K562 (cell line): Measurements from ENCODE around the gene UBAC2. TPM values are rescaled to one million over a fixed set of nuclear protein-coding genes. Genes with fewer than 3 reads are reported as not detected.
A peak's percentile ranks its signal among the peaks of the same experiment; 100 is the strongest.

Experiments
- ATAC-seq: fragments of 200-7000 bp; cut with Tn5 transposase; 3 replicates; pipeline ENCODE4 v1.9.1; 2020; ENCODE audit warnings: moderate library complexity
- BruUV-seq: library from RNA; stranded (reverse); fragments of 400-500 nt; replicated peaks from 2 replicates; lab custom pipeline; 2021; lab: Mats Ljungman, UMichigan
- CTCF ChIA-PET: fragments of 300-600 bp; formaldehyde crosslinking; extraction: SDS; loops from one replicate; lab custom pipeline; 2021; ENCODE audit warnings: low intra/inter-chr PET ratio; lab: Yijun Ruan, JAX
- POLR2A ChIA-PET: fragments of 300-600, 350-650 bp; sonication (Branson Sonifier 250); formaldehyde crosslinking; extraction: SDS; loops from one replicate; lab custom pipeline; 2021; ENCODE audit warnings: antibody characterized with exemption, inconsistent platforms; lab: Yijun Ruan, JAX
- DNase-seq, 4 experiments: peaks; one replicate each; pipeline versions ENCODE4 v3.0.0 to v3.0.0-alpha.2; 2011 to 2018; ENCODE audit warnings: low spot score in 3 of 4, mixed read lengths in 3 of 4; ENCODE audit errors: extremely low read depth in 1 of 4
- FAIRE-seq: peaks from 2 replicates; lab custom pipeline; 2011; peaks lifted over from hg19 to GRCh38; lab: Jason Lieb, UNC
- H2AFZ ChIP-seq: 2 replicates; pipeline ENCODE4 v1.6.0; 2011; ENCODE audit warnings: low read depth, low read length, control low read depth, inconsistent platforms
- H3K27ac ChIP-seq: fragments of 200-600 bp; 3 replicates; pipeline ENCODE4 v1.8.0; 2011; ENCODE audit warnings: low read depth, mild to moderate bottlenecking, control low read depth, inconsistent platforms, low read length, moderate library complexity, mixed read lengths; ENCODE audit errors: extremely low read depth
- H3K27me3 ChIP-seq, 2 experiments: fragments of 300-600 bp in 1 of 2; 2 replicates in 1 of 2; 3 replicates in 1 of 2; pipeline versions ENCODE4 v1.6.0 to v1.8.0; 2011; ENCODE audit warnings: inconsistent platforms in 2 of 2, low read length in 2 of 2, mild to moderate bottlenecking in 1 of 2, mixed read lengths in 1 of 2, moderate library complexity in 1 of 2; ENCODE audit not compliant: control insufficient read depth in 2 of 2, insufficient read depth in 2 of 2
- H3K36me3 ChIP-seq: fragments of 300-600 bp; 3 replicates; pipeline ENCODE4 v1.8.0; 2011; ENCODE audit warnings: mild to moderate bottlenecking, low read length, inconsistent platforms; ENCODE audit not compliant: control insufficient read depth, insufficient read depth
- H3K4me1 ChIP-seq, 2 experiments: fragments of 200-600 bp in 1 of 2; replicated peaks in 1 of 2; 2 replicates in 1 of 2; 3 replicates in 1 of 2; pipeline versions ENCODE4 v1.5.1 to v1.8.0; 2011; ENCODE audit warnings: inconsistent platforms in 2 of 2, low read length in 2 of 2, mild to moderate bottlenecking in 1 of 2, mixed read lengths in 1 of 2, moderate library complexity in 1 of 2; ENCODE audit not compliant: control insufficient read depth in 2 of 2, insufficient read depth in 2 of 2
- H3K4me2 ChIP-seq: 2 replicates; pipeline ENCODE4 v1.6.1; 2011; ENCODE audit warnings: low read length, control low read depth, inconsistent platforms, mixed read lengths; ENCODE audit not compliant: insufficient read depth
- H3K4me3 ChIP-seq: fragments of 200-600 bp; sonication (generic), shearing (Covaris generic); 2 replicates; pipeline ENCODE4 v1.5.1; 2016; ENCODE audit warnings: control low read depth, inconsistent platforms
- H3K79me2 ChIP-seq: fragments of 200-600 bp; 3 replicates; pipeline ENCODE4 v1.8.0; 2011; ENCODE audit warnings: low read length, inconsistent platforms; ENCODE audit not compliant: control insufficient read depth, insufficient read depth
- H3K9ac ChIP-seq, 2 experiments: 2 replicates each; pipeline versions ENCODE4 v1.6.0 to v1.6.1; 2011; ENCODE audit warnings: low read depth in 2 of 2, low read length in 2 of 2, control low read depth in 1 of 2, inconsistent platforms in 1 of 2, mild to moderate bottlenecking in 1 of 2, mixed read lengths in 1 of 2; ENCODE audit not compliant: insufficient read depth in 1 of 2
- H3K9me1 ChIP-seq: one replicate; pipeline ENCODE4 v1.6.0; 2011; ENCODE audit warnings: inconsistent platforms, mild to moderate bottlenecking, low read length, moderate library complexity; ENCODE audit not compliant: control insufficient read depth, insufficient read depth
- H3K9me3 ChIP-seq: replicated peaks from 2 replicates; pipeline ENCODE4 v1.5.1; 2011; ENCODE audit warnings: low read depth, low read length, inconsistent platforms; ENCODE audit not compliant: control insufficient read depth, insufficient read depth
- H4K20me1 ChIP-seq: replicated peaks from 2 replicates; pipeline ENCODE4 v1.6.1; 2011; ENCODE audit warnings: low read length, inconsistent platforms, mixed read lengths; ENCODE audit not compliant: control insufficient read depth, insufficient read depth
- ARID1B ChIP-seq: fragments of 450-650 bp; IDR thresholded peaks from 2 replicates; pipeline ENCODE4 v1.6.1; 2016; ENCODE audit warnings: antibody characterized with exemption, mild to moderate bottlenecking, inconsistent platforms
- ATF3 ChIP-seq, 2 experiments: fragments of 450-650 bp in 1 of 2; sonication (generic) in 1 of 2; formaldehyde crosslinking in 1 of 2; IDR thresholded peaks in 1 of 2; conservative IDR thresholded peaks in 1 of 2; 2 replicates each; pipeline versions ENCODE4 v1.6.1 to v1.8.1; 2016 to 2023; ENCODE audit warnings: mild to moderate bottlenecking in 2 of 2, moderate library complexity in 2 of 2, inconsistent platforms in 1 of 2, missing genetic modification reagents in 1 of 2
- ATF7 ChIP-seq: fragments of 450-650 bp; IDR thresholded peaks from 2 replicates; pipeline ENCODE4 v1.7.1; 2014; ENCODE audit warnings: mild to moderate bottlenecking, moderate library complexity
- BHLHE40 ChIP-seq: IDR thresholded peaks from 2 replicates; pipeline ENCODE4 v1.6.1; 2011; ENCODE audit warnings: low read length, improper control_type of control experiment
- GABPB1 ChIP-seq: sonication (generic); formaldehyde crosslinking; IDR thresholded peaks from 2 replicates; pipeline ENCODE4 v1.8.0; 2022; ENCODE audit warnings: mild to moderate bottlenecking, missing genetic modification reagents
- GATA2 ChIP-seq: sonication (generic); formaldehyde crosslinking; IDR thresholded peaks from 2 replicates; pipeline ENCODE4 v1.4.0; 2020; ENCODE audit warnings: mild to moderate bottlenecking, missing genetic modification reagents
- JUN ChIP-seq, 2 experiments: sonication (generic) in 1 of 2; formaldehyde crosslinking in 1 of 2; IDR thresholded peaks; 2 replicates each; pipeline versions ENCODE4 v1.6.1 to v1.8.0; 2012 to 2022; ENCODE audit warnings: borderline replicate concordance in 2 of 2, mild to moderate bottlenecking in 2 of 2, improper control_type of control experiment in 1 of 2, low read depth in 1 of 2, low read length in 1 of 2, missing genetic modification reagents in 1 of 2
- JUND ChIP-seq, 2 experiments: IDR thresholded peaks; 2 replicates in 1 of 2; 3 replicates in 1 of 2; pipeline ENCODE4 v1.6.1; 2011; ENCODE audit warnings: borderline replicate concordance in 2 of 2, low read depth in 2 of 2, low read length in 2 of 2, improper control_type of control experiment in 1 of 2, missing biosample characterization in 1 of 2, missing genetic modification characterization in 1 of 2, missing genetic modification reagents in 1 of 2
- MEIS2 ChIP-seq: fragments of 450-650 bp; IDR thresholded peaks from 2 replicates; pipeline ENCODE4 v1.6.1; 2014; ENCODE audit warnings: mild to moderate bottlenecking; ENCODE audit not compliant: partially characterized antibody
- NEUROD1 ChIP-seq: fragments of 150-350 bp; IDR thresholded peaks from 2 replicates; pipeline ENCODE4 v1.6.1; 2014; ENCODE audit warnings: borderline replicate concordance, low read length, low read depth; ENCODE audit not compliant: partially characterized antibody
- RBBP5 ChIP-seq: fragments of 200-600 bp; sonication (generic); IDR thresholded peaks from 2 replicates; pipeline ENCODE4 v1.6.1; 2012; ENCODE audit warnings: borderline replicate concordance, mild to moderate bottlenecking, low read length, control low read depth, inconsistent platforms; ENCODE audit not compliant: insufficient read depth, poor library complexity, severe bottlenecking
- USF2 ChIP-seq: sonication (generic); formaldehyde crosslinking; IDR thresholded peaks from 2 replicates; pipeline ENCODE4 v1.5.0; 2020; ENCODE audit warnings: missing genetic modification reagents
- ZNF174 ChIP-seq: fragments of 250-450 bp; sonication (Bioruptor Pico); IDR thresholded peaks from 2 replicates; pipeline ENCODE4 v1.4.0; 2020; ENCODE audit warnings: mild to moderate bottlenecking
- ZNF274 ChIP-seq: IDR thresholded peaks from 2 replicates; pipeline ENCODE4 v1.6.1; 2011; ENCODE audit warnings: low read depth, mild to moderate bottlenecking, low read length, moderate library complexity, borderline replicate concordance
- ZNF444 ChIP-seq: fragments of 250-450 bp; sonication (Bioruptor Pico); IDR thresholded peaks from 2 replicates; pipeline ENCODE4 v1.4.0; 2020; ENCODE audit warnings: mild to moderate bottlenecking, moderate library complexity
- ZNF644 ChIP-seq: fragments of 200-800 bp; sonication (Bioruptor generic); IDR thresholded peaks from 2 replicates; pipeline ENCODE4 v1.6.1; 2016; ENCODE audit warnings: low read depth, missing genetic modification characterization, missing compliant biosample characterization
- ZNF766 ChIP-seq: fragments of 200-800 bp; sonication (Bioruptor generic); conservative IDR thresholded peaks from 2 replicates; pipeline ENCODE4 v1.6.1; 2016; ENCODE audit warnings: missing genetic modification characterization, missing compliant biosample characterization
- ZNF830 ChIP-seq: fragments of 250-450 bp; sonication (Bioruptor Pico); IDR thresholded peaks from 2 replicates; pipeline ENCODE4 v1.5.0; 2021; ENCODE audit warnings: mild to moderate bottlenecking
- WGBS: fragments of 100-300 bp; shearing (Covaris generic); methylation state at CpG from one replicate; pipeline ENCODE4 v1.1.6; 2016; ENCODE audit warnings: low coverage, mixed read lengths; ENCODE audit not compliant: insufficient coverage; ENCODE audit errors: missing lambda C conversion rate; 5-methylcytosine and 5-hydroxymethylcytosine counted together
- in situ Hi-C: fragments of 300-500 bp; cut with MboI; formaldehyde crosslinking; loops from 4 replicates; pipeline ENCODE4 v1.15.0; 2018; ENCODE audit warnings: inconsistent platforms, mixed read lengths
- intact Hi-C: fragments of 100-400 bp; cut with micrococcal nuclease; formaldehyde crosslinking; loops from 2 replicates; pipeline ENCODE4 v1.14.2; 2022
- polyA plus RNA-seq, 8 experiments: library from polyadenylated mRNA; depleted of rRNA in 4 of 8; stranded (reverse) in 5 of 8; unstranded in 3 of 8; fragments of >200 nt; fragmentation: Nextera tagmentation in 2 of 8; fragmentation: Illumina TruSeq in 1 of 8; extraction: Ambion mirVana in 2 of 8; extraction: Trizol in 1 of 8; gene quantifications; 2 replicates each; pipeline versions ENCODE4 v1.2.1 to v1.2.3, GENCODE V29; 2011 to 2014; ENCODE audit warnings: inconsistent platforms in 1 of 8, missing spikeins in 1 of 8
- total RNA-seq, 7 experiments: library from RNA; depleted of rRNA in 6 of 7; stranded (reverse); fragments of >200 nt in 6 of 7; fragmentation: Illumina TruSeq in 2 of 7; extraction: Trizol in 2 of 7; gene quantifications; 2 replicates each; pipeline versions ENCODE4 v1.2.1 to v1.2.3, GENCODE V29; 2011 to 2021; ENCODE audit warnings: low replicate concordance in 1 of 7

The UBAC2 gene
- total and polyA plus RNA-seq, 9 of the 15 experiments (the other 6 are each of a cell fraction or from before 2014, with no cell fraction given): 6.0 to 84.1 (median 32.3) TPM

- Histone ChIP-seq H3K4me2 (no peak overlapping the region), H4K20me1 (no peaks in the 10 kb centered on the region), H2AFZ (peak overlapping the region; percentile 33; the same call in 1 of the 2 replicates), H3K4me3 (no peak overlapping the region), H3K4me1 (peaks cover 24 to 28% of the 10 kb centered on the region in 2 experiments; a peak in 4 of 5 replicates), H3K36me3 (no peaks in the 10 kb centered on the region), H3K27me3 (no peaks in the 10 kb centered on the region), H3K9me3 (no peaks in the 10 kb centered on the region; the same call in 1 of the 2 replicates), H3K9ac (no peak overlapping the region; a peak in 1 of 4 replicates), H3K27ac (no peak overlapping the region), H3K9me1 (no peaks in the 10 kb centered on the region), H3K79me2 (no peaks in the 10 kb centered on the region)
- DNase-seq: peak in 2 of 4 experiments; percentile 18 to 39
- FAIRE-seq: no peak
- POLR2A ChIA-PET: no interaction called here
- ATAC-seq: no peak
- CTCF ChIA-PET: no interaction called here
- no TSS peak for BruUV-seq
- 57% methylated on average over 19 of the region's 23 CpGs for WGBS
- intact Hi-C loops (no loop called here), in situ Hi-C loops (loop anchor here (10.0 to 25.0 kb wide), 2 partner anchors 258 to 804 kb away; no protein-coding TSS in a partner anchor)
- no peak for TF ChIP-seq ZNF444 (CRISPR knock-in tag)
- no peak for TF ChIP-seq ZNF274
- no peak for TF ChIP-seq ZNF644 (tag)
- TF ChIP-seq GATA2: no peak
- no peak for TF ChIP-seq NEUROD1
- 0 out of 2 replicates have a peak, but pooled peaks have one; percentile 14 for TF ChIP-seq ARID1B
- no peak for TF ChIP-seq ZNF174
- peak; percentile 27; the same call in 1 of the 2 replicates for TF ChIP-seq BHLHE40
- TF ChIP-seq ATF7: no peak
- no peak for TF ChIP-seq ZNF830 (CRISPR knock-in tag)
- no peak for TF ChIP-seq RBBP5
- TF ChIP-seq JUN (IDR thresholded peaks at IDR 0.05; ENCODE audit: borderline replicate concordance, low read depth, low read length): peak; percentile 41; the same call in 1 of the 2 replicates
- no peak for TF ChIP-seq JUN (CRISPR knock-in tag; IDR thresholded peaks at IDR 0.05; ENCODE audit: borderline replicate concordance)
- TF ChIP-seq MEIS2: peak; percentile 31
- 0 out of 2 replicates have a peak, but pooled peaks have one; percentile 36 for TF ChIP-seq ZNF766
- TF ChIP-seq USF2 (CRISPR knock-in tag): no peak
- TF ChIP-seq ATF3 (IDR thresholded peaks at IDR 0.05): peak; percentile 48
- TF ChIP-seq ATF3 (CRISPR knock-in tag; conservative IDR thresholded peaks at IDR 0.05): no peak
- peak; percentile 52; the same call in 1 of the 2 replicates for TF ChIP-seq JUND (IDR thresholded peaks at IDR 0.05; ENCODE audit: borderline replicate concordance, low read depth, low read length)
- 0 out of 3 replicates have a peak, but pooled peaks have one; percentile 47 for TF ChIP-seq JUND (tag; IDR thresholded peaks at IDR 0.05; ENCODE audit: borderline replicate concordance, low read depth, low read length)
- TF ChIP-seq GABPB1: 0 out of 2 replicates have a peak, but pooled peaks have one; percentile 23
These were observed 232.2 kb downstream of the UBAC2 start for GRCh38 chr13:99432609-99433542.
